Thoracic aorta (tissue), 2 donors: ENCODE data around the gene NWD2. TPM values are rescaled to one million over a fixed set of nuclear protein-coding genes. Genes with fewer than 3 reads are reported as not detected.

Experiments used
- ATAC-seq: fragments of 150-250 bp; one replicate; pipeline ENCODE4 v1.8.0; 2017; ENCODE audit warnings: low read depth; ENCODE audit not compliant: insufficient number of reproducible peaks, low FRiP score
- DNase-seq: peaks from one replicate; pipeline ENCODE4 v3.0.0-alpha.2; 2020; ENCODE audit warnings: low spot score
- H3K27ac ChIP-seq, 2 donors: fragments of 200-600 bp; sonication (generic); 1 replicate in 1 of 2; 2 replicates in 1 of 2; pipeline ENCODE4 v1.5.1; 2016; ENCODE audit warnings: mild to moderate bottlenecking in 2 of 2, moderate library complexity in 2 of 2
- H3K27me3 ChIP-seq: fragments of 200-600 bp; sonication (generic); replicated peaks from 2 replicates; pipeline ENCODE4 v1.6.0; 2016; ENCODE audit warnings: mild to moderate bottlenecking; ENCODE audit not compliant: insufficient read depth
- H3K36me3 ChIP-seq: fragments of 200-600 bp; sonication (generic); one replicate; pipeline ENCODE4 v1.5.1; 2016
- H3K4me1 ChIP-seq, 2 donors: fragments of 200-600 bp; sonication (generic); 1 replicate in 1 of 2; 2 replicates in 1 of 2; pipeline versions ENCODE4 v1.5.1 to v1.6.0; 2016; ENCODE audit warnings: low read depth in 2 of 2, mild to moderate bottlenecking in 1 of 2; ENCODE audit not compliant: control insufficient read depth in 1 of 2
- H3K4me3 ChIP-seq: fragments of 200-600 bp; sonication (generic); 2 replicates; pipeline ENCODE4 v1.5.1; 2016; ENCODE audit warnings: mild to moderate bottlenecking
- H3K9me3 ChIP-seq: fragments of 200-600 bp; sonication (generic); 2 replicates; pipeline ENCODE4 v1.5.1; 2016
- total RNA-seq, 2 donors: library from RNA; depleted of rRNA; stranded (reverse); fragments of >200 nt; gene quantifications; one replicate each; pipeline versions ENCODE4 v1.1.0 to v1.2.3, GENCODE V29; 2016
- TF ChIP-seq, protein P1 (sequence below): fragments of 200-600 bp; sonication (generic); IDR thresholded peaks from one replicate; pipeline ENCODE4 v1.5.1; 2019; ENCODE audit warnings: antibody characterized with exemption

Gene NWD2
- total RNA-seq, 2 donors from 2014 or later = not detected

DNA sequence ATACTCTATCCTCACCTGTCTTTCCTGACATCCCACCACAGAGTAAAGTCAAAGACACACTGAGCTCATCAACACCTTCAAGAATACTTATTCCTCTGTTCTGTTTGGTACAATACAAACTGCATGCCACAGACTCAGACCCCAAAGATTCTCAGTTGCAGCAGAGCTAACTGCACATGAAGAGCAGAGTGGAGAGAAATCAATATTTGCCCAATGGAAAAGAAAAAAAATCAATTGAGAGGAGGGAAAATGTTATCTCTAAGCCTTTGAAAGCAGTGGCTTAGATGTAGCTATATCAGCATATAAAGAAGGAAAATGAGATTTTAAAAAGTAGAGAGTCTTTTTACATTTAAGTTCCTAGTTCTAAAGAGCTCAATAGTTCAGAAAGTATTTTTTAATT is 180.2 kb downstream of the NWD2 start:
- no peak overlapping the region for H3K27ac ChIP-seq
- TF ChIP-seq, protein P1, sequence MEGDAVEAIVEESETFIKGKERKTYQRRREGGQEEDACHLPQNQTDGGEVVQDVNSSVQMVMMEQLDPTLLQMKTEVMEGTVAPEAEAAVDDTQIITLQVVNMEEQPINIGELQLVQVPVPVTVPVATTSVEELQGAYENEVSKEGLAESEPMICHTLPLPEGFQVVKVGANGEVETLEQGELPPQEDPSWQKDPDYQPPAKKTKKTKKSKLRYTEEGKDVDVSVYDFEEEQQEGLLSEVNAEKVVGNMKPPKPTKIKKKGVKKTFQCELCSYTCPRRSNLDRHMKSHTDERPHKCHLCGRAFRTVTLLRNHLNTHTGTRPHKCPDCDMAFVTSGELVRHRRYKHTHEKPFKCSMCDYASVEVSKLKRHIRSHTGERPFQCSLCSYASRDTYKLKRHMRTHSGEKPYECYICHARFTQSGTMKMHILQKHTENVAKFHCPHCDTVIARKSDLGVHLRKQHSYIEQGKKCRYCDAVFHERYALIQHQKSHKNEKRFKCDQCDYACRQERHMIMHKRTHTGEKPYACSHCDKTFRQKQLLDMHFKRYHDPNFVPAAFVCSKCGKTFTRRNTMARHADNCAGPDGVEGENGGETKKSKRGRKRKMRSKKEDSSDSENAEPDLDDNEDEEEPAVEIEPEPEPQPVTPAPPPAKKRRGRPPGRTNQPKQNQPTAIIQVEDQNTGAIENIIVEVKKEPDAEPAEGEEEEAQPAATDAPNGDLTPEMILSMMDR = no peak
- H3K36me3 ChIP-seq = no peaks in the 10 kb centered on the region
- no peaks in the 10 kb centered on the region for H3K4me1 ChIP-seq
- ATAC-seq (no peak), DNase-seq (no peak)
- H3K27me3 ChIP-seq = no peaks in the 10 kb centered on the region
- no peaks in the 10 kb centered on the region for H3K9me3 ChIP-seq
- H3K4me3 ChIP-seq = no peak overlapping the region

GRCh38 chr4:37425857-37426256 is 181.3 kb downstream of the NWD2 start:
- no peak overlapping the region for H3K27ac ChIP-seq
- no peaks in the 10 kb centered on the region for H3K27me3 ChIP-seq
- H3K9me3 ChIP-seq = no peaks in the 10 kb centered on the region
- no peak overlapping the region for H3K4me3 ChIP-seq
- DNase-seq (no peak), ATAC-seq (no peak)
- H3K36me3 ChIP-seq = no peaks in the 10 kb centered on the region
- TF ChIP-seq, protein P1 = no peak
- no peaks in the 10 kb centered on the region for H3K4me1 ChIP-seq

DNA sequence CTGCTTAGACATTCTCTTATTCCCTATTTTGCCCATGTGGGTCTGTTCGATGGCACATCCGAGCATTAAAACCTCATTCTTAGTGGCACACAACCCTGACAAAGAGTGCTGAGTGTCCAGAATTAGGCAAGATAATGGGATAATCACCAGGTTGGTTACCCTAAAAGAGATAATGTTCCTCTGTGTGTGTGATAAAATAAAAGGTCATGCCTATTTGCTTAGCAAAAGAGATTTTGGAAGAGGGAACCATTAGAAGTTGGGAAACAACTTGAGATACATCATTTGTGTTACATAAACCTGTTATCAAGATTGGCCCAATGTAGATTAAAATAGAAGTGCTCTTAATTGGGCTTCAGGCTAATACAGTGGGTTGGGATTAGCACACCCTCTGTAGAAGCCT is 182.7 kb downstream of the NWD2 start:
- ATAC-seq = no peak
- Histone ChIP-seq H3K27me3 (no peaks in the 10 kb centered on the region), H3K36me3 (no peaks in the 10 kb centered on the region), H3K4me1 (no peaks in the 10 kb centered on the region), H3K27ac (no peak overlapping the region), H3K4me3 (no peak overlapping the region), H3K9me3 (no peaks in the 10 kb centered on the region)
- TF ChIP-seq, protein P1 = no peak
- DNase-seq = no peak

GRCh38 chr4:37429906-37430305 is 185.4 kb downstream of the NWD2 start:
- Histone ChIP-seq H3K9me3 (no peaks in the 10 kb centered on the region), H3K27ac (no peak overlapping the region), H3K27me3 (no peaks in the 10 kb centered on the region), H3K36me3 (no peaks in the 10 kb centered on the region), H3K4me1 (no peaks in the 10 kb centered on the region), H3K4me3 (no peak overlapping the region)
- ATAC-seq = no peak
- no peak for DNase-seq
- TF ChIP-seq, protein P1 = no peak

DNA sequence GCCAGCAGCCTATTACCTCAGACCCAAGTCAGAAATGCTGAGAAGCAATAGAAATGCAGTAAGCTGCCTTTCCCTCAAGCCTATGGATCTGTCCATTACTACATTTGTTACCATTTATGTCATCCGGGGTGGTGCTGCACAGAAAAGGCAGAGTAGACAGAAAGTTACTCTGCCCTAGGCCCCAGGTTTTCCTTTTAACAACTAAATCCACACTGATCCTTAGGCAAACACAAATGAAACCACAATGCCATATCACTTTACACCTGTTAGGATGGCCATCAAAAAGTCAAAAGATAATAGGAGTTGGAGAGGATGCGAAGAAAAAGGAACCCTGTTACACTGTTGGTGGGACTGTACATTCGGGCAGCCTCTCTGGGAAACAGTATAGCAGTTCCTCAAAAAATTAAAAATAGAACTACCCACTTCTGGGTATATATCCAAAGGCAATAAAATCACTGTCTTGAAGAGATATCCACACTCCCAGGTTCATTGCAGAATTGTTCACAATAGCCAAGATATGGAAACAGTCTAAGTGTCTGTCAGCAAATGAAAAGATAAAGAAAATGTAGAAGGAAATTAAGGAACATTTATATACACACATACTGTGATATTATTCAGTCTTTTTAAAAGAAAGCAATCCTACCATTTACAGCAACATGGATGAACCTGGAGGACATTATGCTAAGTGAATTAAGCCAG is 186.3 kb downstream of the NWD2 start:
- TF ChIP-seq, protein P1 = no peak
- DNase-seq (no peak), ATAC-seq (no peak)

More for the DNA sequence above, 186.3 kb downstream of the NWD2 start:
- Histone ChIP-seq H3K27ac (no peak overlapping the region), H3K36me3 (no peaks in the 10 kb centered on the region), H3K27me3 (no peaks in the 10 kb centered on the region), H3K4me1 (no peaks in the 10 kb centered on the region), H3K4me3 (no peak overlapping the region), H3K9me3 (no peaks in the 10 kb centered on the region)
